ENCODE data around the gene FAM200B.

DNA sequence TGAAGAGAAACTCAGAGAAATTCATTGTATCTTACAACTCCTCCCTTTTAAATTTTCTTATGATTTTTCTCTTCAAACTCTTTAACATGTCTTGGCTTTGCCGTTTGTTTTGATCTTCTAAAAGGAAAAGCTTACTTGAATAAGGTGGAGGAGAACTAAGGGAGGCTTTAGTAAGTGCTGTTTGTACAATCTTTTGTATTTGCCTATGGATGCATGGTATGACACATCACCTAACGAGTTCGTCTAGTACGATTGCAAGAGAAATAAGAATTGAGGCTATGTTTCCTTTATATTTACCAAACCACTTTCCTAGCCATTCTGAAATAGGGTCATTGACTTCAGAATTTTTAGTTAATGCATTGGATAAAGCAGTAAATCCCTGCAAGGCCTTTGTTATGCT is 12.8 kb downstream of the FAM200B start:
- TF ChIP-seq POLR2AphosphoS5 (IDR thresholded peaks at IDR 0.05): no peak
- TF ChIP-seq, protein P1, sequence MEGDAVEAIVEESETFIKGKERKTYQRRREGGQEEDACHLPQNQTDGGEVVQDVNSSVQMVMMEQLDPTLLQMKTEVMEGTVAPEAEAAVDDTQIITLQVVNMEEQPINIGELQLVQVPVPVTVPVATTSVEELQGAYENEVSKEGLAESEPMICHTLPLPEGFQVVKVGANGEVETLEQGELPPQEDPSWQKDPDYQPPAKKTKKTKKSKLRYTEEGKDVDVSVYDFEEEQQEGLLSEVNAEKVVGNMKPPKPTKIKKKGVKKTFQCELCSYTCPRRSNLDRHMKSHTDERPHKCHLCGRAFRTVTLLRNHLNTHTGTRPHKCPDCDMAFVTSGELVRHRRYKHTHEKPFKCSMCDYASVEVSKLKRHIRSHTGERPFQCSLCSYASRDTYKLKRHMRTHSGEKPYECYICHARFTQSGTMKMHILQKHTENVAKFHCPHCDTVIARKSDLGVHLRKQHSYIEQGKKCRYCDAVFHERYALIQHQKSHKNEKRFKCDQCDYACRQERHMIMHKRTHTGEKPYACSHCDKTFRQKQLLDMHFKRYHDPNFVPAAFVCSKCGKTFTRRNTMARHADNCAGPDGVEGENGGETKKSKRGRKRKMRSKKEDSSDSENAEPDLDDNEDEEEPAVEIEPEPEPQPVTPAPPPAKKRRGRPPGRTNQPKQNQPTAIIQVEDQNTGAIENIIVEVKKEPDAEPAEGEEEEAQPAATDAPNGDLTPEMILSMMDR (IDR thresholded peaks at IDR 0.05): no peak
- TF ChIP-seq POLR2A (IDR thresholded peaks at IDR 0.05): no peak
